Stimulated activated CD4-positive, alpha-beta T cell treated with anti-CD3 and anti-CD28 coated beads, Interleukin-4, amount 100 ng/mL, for 4 hours (primary cell): Measurements from ENCODE around the gene STX8.
"Not testable (repeated sequence)": the region's sequence is repeated elsewhere in the genome, so short reads cannot be mapped to it uniquely, and the experiment has no call there.

Experiments used
- DNase-seq, 2 experiments: peaks; one replicate each; pipeline ENCODE4 v3.0.0-alpha.2; 2020

STX8 gene

DNA sequence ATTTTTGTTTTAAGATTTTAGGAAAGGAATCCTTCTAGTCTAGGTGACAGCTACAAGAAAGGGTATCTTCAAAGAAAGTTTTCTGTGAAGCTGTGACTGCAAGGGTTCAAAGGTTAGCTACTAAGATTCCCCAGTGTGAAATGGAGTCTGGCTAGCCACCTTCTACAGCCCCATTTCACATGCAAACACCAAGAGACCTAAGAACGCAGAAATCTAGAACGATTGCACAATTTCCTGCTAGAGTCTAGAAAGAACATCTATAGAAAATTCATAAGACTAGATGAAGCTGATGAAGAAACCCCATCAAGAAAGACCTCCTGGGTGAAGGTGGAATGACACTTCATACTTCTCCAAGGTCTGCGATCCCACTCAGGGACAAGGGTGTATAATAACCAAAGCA lies 77.1 kb downstream of the STX8 start:
- no peak for DNase-seq

DNA sequence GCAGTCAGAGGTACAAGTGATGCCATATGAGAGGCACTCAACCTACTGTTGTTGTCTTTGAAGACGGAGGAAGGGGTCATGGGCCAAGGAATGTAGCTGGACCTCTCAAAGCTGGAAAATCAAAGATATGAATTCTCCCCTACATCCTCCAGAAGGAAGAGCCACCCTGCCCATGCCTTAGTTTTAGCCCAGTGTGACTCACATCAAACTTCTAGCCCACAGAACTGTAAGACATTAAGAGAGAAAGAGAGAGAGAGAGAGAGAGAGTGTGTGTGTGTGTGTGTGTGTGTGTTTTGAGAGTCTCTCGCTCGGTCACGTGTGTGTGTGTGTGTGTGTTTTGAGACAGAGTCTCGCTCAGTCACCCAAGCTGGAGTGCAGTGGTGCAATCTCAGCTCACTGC lies 87.1 kb downstream of the STX8 start:
- no peak for DNase-seq

DNA sequence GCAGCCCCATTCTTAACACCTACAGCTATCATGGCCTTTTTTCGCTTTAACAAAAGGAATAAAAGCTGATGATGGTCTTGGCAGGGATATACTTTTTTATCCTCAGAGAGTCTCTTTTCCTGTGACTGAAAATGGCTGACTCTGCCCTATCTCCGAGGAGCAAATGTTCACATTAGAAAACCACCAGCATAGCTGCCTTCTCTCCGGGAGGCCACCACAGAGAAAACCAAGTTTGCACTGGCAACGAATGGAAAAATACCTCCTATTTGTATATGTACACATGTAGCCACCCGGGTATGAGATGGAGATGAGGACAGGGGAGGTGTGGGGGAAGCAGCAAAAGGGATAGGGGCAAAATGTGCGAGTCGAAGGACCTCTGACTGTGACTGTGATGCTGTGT lies 88.2 kb downstream of the STX8 start:
- no peak for DNase-seq

DNA sequence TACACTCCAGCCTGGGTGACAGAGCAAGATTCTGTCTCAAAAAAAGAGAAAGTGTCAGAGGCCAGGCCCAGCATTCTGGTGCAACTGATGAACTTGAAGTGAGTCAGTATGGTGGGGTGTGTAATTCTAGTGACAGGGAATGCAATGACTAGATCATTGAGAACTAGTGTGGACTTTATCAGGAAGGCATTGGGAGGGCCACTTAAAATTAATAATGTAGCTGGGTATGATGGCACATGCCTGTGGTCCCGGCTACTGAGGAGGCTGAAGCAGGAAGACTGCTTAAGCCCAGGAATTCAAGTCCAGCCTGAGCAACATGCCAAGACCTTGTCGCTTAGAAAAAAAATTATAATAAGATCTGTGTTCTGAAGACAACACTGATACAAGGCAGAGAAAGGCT lies 90.8 kb downstream of the STX8 start:
- no peak for DNase-seq

DNA sequence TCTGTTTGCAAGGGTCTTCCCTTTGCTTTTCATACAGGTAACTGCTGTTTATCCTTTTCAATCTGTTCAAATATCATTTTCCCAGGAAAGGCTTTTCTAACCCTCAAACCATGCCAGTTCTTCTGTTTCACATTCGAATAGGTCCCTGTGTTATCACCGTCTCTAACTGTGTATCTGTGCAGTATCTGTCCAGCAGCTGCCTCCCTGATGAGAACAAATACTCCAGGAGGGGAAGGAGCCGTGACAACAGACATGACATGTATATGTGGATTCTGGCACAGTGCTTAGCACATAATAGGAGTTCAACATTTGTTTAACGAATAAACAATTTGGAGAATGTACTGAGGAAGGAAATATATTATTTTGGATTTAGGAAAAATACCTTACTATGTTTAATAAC lies 95.7 kb downstream of the STX8 start:
- DNase-seq = no peak

DNA sequence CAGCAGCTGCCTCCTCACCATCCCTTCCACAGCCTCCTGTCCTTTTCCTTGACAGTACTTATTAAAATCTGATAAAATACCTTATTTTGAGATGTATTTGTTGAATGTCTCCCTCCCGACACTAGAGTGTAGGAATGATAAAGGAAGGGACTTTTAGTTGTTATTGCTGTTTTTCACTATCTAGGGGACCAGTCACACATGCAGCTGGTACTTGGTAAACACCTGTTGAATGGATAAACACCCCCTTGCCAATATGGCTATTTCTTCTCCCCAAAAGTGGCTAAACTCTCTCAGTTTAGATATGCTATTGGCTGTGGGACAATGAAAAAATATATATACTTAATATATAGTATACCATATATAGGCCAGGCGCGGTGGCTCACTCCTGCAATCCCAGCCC lies 96.7 kb downstream of the STX8 start:
- no peak for DNase-seq

DNA sequence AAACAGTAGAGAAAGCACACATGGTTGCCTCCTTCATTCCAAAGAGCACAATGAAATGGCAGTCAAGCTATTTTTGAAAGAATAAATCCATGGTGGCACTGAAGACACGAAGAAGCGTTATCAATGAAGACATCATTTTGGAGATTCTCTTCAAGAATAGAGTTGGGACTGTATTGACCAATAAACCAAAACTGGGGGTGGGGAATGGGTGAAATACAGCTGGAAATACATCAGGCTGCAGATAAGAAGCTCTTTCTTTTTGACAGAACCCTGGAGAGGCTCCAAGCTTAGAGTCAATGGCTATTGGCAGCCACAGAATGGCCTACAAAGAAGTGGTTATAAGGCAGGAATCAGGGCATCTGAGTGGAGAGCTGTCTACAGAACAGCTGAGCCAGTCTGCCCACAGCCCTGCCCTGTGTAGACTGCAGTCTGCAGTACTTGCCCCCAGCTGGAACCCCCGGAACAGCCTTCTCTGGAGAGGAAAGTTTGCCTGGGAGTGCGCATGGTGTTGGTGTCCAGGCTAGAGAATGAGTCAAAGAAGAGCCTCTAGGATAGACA lies 100.4 kb downstream of the STX8 start:
- no peak for DNase-seq

DNA sequence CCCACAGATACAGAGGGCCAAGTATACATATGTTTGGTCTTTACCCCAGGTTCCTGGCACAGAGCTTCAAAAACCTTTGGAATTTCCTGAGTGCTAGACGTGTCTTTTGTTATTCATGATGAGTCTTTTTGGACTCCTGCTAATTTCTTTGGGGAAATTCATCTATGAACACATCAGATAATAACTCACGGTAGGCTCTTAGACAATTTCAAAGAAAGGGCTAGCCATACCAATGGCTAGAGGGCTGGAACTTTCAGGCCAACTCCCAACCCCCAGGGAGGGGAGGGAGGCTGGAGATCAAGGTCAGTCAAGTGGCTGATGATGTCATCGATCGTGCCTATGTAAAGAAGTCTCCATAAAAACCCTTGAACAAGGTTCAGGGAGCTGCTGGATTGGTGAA lies 101.9 kb downstream of the STX8 start:
- DNase-seq = no peak

DNA sequence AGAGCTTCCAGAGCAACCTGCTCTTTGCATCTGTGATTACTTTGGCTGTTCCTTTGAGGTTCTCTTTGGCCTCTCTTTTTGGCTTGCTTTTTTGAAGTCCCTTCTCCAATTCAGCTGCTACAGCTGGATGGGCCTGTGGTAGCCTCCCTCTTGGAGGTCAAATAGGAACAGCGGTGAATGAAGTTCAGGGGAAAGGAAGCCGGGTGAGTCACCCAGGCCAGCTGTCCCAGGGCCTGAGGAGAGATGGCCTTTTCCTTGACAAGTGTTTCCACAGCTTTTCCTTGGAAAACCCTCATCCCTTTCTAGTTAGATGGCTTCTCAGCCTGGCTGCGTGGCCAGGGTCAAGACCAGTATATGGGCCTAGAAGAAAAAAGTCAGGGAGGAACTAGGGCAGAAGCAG lies 103.1 kb downstream of the STX8 start:
- no peak for DNase-seq

DNA sequence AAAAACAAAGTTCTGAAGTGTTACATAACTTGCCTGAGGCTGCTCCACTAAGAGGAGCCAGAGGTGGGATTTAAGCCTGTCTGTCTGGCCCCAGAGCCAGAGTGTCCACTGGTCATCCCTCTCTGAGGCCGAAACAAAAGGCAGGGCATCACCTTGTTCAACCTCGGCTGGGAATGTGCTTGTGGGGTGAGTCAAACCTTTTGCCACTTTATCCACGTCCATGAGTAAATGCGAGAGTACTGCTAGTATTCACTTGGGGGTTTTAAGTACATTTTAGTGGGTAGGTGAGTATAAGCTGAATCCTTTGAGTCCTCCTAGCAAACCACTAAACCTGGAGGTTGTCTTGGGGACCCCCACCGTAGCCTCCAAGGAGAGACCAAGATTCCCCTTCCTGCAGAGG lies 103.5 kb downstream of the STX8 start:
- DNase-seq = no peak

DNA sequence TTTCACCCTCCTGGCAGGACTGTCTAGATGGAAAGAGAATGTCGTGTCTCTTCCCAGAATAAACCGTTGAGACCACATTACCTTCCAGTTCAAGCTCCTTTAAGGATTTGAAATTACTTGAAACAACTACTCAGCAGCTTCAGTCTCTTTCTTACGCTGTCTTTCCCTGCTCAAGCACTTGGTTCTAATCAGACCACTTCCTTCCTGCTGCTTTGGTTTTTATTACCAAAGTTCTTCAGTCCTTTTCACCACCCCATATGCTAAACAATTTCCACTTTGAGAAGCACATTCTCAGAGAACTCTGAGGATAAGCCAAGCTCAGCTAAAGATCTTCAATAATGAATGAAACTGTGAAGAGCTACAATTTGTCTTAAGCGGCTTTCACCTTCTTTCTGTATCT lies 105.4 kb downstream of the STX8 start:
- no peak for DNase-seq

DNA sequence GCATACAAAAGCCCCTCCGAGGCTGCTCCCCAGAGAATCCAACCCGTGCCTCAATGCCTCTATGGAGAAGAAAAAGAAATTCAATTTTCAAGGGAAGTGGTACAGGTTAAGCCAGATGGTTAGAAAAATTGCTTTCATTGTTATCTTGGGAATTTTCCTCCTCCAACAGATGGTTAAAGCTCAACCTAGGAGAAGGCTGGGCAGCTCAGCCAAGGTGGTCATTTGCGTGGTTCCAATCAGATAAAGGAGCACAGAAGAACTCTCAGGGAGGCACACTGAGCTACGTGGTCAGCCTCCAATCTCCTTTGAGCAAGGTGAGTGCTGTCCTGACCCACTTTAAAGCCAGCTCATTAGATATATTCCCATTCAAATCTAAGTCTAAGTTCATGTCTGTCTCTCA lies 106.7 kb downstream of the STX8 start:
- DNase-seq = no peak

DNA sequence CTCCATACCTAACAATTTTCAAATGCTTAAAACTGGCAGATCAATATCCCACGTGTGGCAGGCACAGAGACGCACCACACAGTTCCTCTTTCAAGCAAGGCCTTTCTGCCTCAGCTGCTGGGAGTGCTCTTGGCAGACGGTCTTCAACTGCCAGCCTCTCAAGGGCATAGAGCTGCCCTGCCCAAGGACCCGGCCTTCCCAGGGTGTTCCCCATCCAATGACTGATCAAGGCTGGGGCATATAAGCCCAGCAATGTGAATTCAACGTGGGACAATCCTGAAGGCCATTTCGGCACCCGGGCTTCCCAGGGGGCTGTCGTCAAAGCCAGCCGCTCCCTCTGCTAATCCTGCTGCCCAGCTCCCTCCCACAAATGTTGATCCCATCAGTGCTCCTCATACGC lies 107.1 kb downstream of the STX8 start:
- no peak for DNase-seq

DNA sequence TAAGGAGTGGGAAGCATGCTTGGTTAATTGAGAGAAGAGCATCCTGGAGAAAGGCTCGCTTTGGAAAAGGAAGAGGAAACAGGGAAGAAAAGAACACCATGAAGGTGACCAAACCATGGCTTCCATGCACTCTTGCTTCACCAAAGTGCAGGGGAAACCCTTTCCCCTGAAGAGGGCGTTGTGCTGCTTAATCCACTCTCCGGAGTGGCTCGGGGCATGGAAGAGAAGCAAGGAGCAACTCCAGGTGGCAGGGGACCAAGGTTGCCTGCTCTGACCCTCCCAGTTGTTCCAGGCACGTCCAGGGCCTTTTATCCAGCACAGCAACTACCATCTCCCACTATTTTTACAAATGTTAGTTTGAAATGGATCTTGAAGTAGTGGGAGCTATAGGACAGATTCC lies 108.1 kb downstream of the STX8 start:
- DNase-seq = no peak

DNA sequence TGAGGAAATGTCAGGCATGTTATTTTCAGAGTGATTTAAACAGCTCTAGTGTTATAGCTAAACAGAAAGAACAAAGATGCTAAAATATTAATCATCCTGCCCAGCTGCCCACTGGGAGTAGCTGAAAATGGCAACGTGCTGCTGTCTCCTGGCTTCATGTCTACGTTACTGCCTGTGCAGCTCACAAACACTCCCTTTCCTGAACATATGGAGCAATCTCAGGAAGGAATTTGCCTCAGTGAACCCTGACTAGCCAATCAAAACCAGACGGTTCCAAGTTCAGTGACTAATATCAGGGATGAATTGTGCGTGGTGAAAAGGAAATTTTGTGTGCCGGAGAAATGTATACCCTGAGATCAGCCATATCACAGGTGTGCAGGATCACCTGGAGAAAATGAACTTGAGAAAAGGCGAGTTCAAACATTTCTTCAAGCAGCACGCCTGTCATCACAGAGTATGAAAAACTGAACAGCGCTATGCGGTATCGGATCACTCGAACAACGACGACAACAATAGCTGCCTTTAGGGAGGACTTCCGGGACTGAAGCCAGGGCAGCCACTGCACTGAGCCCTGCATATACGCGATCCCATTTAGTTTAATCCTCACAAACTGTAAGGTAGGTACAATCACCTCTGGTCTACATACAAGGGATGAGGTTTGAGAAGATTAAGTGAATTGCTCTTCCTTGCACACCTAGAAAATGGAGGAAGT lies 110.3 kb downstream of the STX8 start:
- no peak for DNase-seq

DNA sequence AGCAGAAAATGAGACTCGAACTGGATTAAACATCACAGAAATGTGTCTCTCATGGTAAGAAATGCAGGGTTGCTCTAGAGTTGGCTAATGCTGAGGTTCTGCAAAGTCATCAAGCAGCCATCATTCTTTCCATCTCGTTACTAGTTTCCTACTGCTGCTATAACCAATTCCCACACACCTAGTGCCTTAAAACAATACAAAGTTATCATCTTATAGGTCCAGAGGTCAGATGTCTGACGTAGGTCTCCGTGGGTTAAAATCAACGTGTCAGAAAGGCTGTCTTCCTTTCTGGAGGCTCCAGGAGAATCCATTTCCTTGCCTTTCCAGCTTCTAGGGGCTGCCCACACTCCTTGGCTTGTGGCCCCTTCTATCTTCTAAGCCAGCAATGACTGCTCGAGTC lies 118.6 kb downstream of the STX8 start:
- DNase-seq = no peak

DNA sequence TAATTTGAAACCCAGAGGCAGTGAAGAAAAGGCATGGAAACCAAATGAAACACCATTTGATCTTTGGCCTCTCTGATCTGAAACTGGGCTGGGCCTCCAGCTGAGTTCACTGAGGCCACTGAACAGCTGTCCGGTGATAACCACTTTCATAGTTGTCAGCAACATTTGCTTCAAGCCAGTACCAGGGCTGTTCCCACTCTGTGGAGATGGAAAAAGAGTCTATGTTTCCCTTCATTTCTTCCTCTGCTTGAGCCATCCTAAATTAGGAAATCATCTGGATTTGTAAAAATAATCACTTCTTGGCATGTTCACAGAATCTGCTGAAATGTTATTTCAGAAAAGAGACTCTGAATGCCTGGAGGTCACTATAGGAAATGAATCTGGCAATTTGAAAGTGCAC lies 119.3 kb downstream of the STX8 start:
- DNase-seq = no peak

DNA sequence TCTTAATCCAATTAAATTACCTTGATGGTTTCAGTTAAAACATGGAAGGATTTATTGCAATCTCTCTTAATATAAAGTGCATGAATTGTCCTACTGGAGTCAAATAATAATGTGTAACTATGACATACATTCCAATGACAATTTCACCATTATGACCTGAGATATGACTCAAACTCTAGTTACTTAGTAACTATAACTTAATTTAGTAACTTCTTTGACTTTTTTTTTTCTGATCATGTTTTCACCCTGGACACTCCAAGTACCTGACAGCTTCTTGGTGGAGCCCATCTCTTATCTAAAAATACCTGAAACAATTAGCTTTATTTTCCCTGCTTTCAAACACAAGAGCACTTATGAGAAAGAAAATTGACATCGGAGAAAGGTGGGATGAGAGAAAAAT lies 123.7 kb downstream of the STX8 start:
- DNase-seq = no peak

DNA sequence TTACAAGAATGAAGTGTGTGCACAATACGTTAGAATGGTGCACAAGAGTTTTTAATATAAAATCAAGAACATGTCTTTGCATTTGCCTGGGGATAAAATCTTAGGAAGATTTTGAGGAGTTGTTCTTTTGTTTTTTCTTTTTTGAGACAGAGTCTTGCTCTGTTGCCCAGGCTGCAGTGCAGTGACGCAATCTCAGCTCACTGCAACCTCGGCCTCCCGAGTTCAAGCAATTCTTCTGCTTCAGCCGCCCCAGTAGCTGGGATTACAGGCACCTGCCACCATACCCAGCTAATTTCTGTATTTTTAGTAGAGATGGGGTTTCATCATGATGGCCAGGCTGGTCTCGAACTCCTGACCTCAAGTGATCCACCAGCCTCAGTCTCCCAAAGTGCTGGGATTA lies 128.3 kb downstream of the STX8 start:
- DNase-seq = not testable (repeated sequence)

DNA sequence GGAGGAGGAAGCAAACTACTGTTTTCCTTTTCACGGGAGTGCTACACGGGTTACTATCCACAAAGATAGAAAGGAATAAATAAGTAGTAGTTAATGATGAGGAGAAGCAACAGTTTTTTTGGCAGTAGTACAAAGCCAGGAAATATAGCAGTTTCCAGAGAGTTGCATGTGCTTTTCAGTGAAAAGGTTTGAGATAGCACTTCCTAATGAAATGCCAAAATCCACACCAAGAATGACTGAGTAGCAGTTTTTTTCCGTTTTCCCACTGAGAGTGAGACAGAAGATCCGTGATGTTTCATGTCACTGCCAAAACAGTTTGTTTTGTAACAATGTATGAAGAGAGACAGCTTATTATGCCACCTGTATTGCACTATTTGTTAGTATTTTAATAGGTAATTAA lies 129.1 kb downstream of the STX8 start:
- DNase-seq = no peak

DNA sequence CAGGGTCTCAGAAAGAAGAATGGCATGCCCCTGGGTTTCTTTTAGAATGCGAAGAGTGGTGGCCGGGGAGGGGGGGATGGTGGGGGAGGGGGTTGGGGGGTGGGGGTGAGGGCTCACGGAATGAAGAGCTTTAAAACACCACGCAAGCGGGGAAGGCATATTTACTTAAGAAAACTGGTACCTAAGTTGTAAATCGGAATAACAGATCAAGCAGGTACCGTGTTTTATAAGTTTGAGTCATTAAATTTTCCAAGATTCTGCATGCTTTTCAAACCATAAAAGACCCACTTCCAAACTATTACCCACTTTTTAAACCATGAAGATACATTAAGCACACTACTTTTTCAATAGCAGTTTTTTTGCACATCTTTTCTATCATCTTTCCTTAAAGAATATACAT lies 130.2 kb downstream of the STX8 start:
- DNase-seq = no peak

DNA sequence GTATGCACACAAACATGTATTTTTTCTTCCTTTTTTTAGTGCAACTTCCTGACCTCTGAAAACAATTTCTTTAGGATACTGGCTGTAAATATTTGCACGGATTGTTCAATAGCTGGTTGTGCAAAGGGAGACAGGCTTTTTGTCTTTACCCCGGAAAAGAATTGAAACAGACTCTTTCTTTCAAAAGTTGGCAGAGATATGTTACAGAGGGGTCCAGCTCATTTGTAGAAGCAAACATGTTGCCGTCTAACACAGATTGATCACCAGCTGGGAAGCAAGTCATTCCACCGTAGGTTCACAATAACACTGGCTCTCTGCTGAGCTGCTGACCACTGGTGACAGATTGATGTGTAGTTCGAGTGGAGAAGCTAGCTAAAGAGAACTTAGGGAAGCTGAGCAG lies 130.9 kb downstream of the STX8 start:
- no peak for DNase-seq

DNA sequence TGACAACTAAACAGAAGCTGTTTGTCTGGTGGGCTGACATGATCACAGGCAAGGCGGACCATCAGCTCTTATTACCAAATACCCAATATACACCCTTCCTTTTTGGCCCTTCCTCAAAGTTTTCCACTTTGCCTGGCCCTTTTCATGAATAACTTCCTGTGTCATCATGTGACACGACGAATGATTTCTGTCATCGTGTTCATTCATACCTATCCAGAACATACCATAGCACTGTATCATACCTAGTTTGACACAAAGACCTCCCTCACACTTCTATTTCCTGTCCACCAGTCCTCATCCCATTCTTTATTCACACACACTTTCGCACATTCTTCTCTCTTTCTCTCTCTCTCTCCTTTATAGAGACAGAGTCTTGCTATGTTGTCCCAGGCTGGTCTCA lies 131.8 kb downstream of the STX8 start:
- DNase-seq = no peak

DNA sequence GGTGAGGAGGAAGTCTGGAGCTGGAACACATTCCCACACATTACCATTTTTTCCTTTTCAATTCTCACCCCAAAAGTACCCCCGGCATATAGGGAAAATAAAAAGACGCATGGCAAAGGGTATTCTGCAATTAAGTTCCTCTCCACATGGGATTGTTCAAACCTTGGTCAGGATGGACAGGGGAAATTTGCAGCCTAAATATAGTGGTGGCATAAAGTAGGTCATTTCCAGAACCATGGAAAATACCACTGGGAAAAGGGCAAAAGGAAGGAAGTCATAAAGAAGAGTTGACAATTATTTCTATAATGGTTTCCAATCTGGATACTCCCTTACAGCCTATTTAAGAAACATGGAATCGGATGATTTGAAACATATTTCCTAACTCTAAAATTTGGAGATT lies 135.8 kb downstream of the STX8 start:
- no peak for DNase-seq

DNA sequence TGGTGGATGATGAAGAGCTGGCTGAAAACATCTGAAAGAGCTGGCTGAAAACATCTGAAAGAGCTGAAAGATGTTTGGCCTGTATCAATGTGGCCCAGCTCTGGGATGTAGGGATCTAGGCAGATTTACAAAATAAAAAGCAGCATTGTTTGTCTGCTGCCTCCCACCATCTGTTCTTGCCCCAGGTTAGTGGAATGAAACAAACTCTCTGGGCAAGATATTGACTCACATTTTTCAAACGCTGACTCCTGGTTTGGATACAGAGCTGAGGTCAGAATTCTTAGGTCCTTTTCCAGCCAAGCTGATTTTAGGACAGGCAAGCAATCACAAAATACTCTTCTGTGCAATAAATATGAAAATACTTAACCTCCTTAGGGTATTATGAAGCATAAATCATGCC lies 139.0 kb downstream of the STX8 start:
- DNase-seq = no peak

DNA sequence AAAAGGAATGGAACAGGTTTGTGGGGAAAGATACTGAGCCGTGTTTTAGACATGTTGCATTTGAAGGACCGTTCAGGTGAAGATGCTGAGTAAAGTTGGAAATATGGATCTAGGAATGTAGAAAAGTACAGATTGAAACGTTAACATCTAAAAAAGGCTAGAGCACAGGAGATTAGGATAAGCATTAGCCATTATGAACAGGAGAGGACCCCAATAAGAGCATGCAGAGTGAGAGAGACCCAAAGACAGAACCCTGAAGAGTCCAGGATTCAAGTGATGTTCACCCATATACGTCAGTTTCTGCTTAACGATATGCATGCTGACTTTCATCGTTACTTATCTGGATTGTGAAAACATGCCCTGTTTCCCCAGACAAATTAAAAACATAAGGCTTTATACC lies 140.5 kb downstream of the STX8 start:
- DNase-seq = no peak
